ACC112 (cell line): Measurements from ENCODE around the gene MAPRE3.

Experiments
- H2AFZ ChIP-seq: fragments of 200-600 bp; sonication (generic); one replicate; pipeline ENCODE4 v1.6.0; 2017; ENCODE audit warnings: antibody characterized with exemption, low read length; ENCODE audit not compliant: unreplicated experiment
- H3K27ac ChIP-seq: fragments of 200-600 bp; sonication (generic); 2 replicates; pipeline ENCODE4 v1.5.1; 2014; ENCODE audit warnings: low read depth, mild to moderate bottlenecking, antibody characterized with exemption, low read length, moderate library complexity
- H3K27me3 ChIP-seq: fragments of 200-600 bp; sonication (generic); 2 replicates; pipeline ENCODE4 v1.6.1; 2014; ENCODE audit warnings: mild to moderate bottlenecking, antibody characterized with exemption, low read length, moderate library complexity, mixed read lengths; ENCODE audit not compliant: insufficient read depth
- H3K36me3 ChIP-seq: fragments of 200-600 bp; sonication (generic); 2 replicates; pipeline ENCODE4 v1.6.1; 2016; ENCODE audit warnings: mild to moderate bottlenecking, antibody characterized with exemption, low read length, moderate library complexity, mixed read lengths; ENCODE audit not compliant: insufficient read depth
- H3K4me1 ChIP-seq: fragments of 200-600 bp; sonication (generic); one replicate; pipeline ENCODE4 v1.6.1; 2016; ENCODE audit warnings: low read length, mixed read lengths; ENCODE audit not compliant: insufficient read depth, unreplicated experiment, control insufficient read depth
- H3K4me3 ChIP-seq: fragments of 200-600 bp; sonication (generic); 2 replicates; pipeline ENCODE4 v1.5.1; 2014; ENCODE audit warnings: mild to moderate bottlenecking, low read depth, low read length
- H3K79me2 ChIP-seq: fragments of 200-600 bp; sonication (generic); one replicate; pipeline ENCODE4 v1.6.0; 2016; ENCODE audit warnings: low read length; ENCODE audit not compliant: control insufficient read depth, unreplicated experiment, insufficient read depth

Gene MAPRE3

GRCh38 chr2:27025281-27025800 is 54.9 kb downstream of the MAPRE3 start:
- Histone ChIP-seq H3K4me1 (peaks cover 18% of the 10 kb centered on the region), H2AFZ (no peak overlapping the region), H3K4me3 (no peak overlapping the region), H3K79me2 (peaks cover 10% of the 10 kb centered on the region), H3K27me3 (no peaks in the 10 kb centered on the region), H3K36me3 (no peaks in the 10 kb centered on the region; the same call in 1 of the 2 replicates), H3K27ac (no peak overlapping the region)

- no peak overlapping the region for H2AFZ ChIP-seq
- peaks cover 15% of the 10 kb centered on the region for H3K79me2 ChIP-seq
- peaks cover 10% of the 10 kb centered on the region for H3K4me1 ChIP-seq
- no peak overlapping the region for H3K4me3 ChIP-seq
- no peaks in the 10 kb centered on the region for H3K27me3 ChIP-seq
- H3K27ac ChIP-seq = no peak overlapping the region
- no peaks in the 10 kb centered on the region; the same call in 1 of the 2 replicates for H3K36me3 ChIP-seq
Measured at GRCh38 chr2:27025861-27026851, 55.7 kb downstream of the MAPRE3 start.

- no peak overlapping the region for H3K27ac ChIP-seq
- H2AFZ ChIP-seq = no peak overlapping the region
- no peaks in the 10 kb centered on the region; the same call in 1 of the 2 replicates for H3K36me3 ChIP-seq
- H3K79me2 ChIP-seq = peaks cover 25% of the 10 kb centered on the region
- no peak overlapping the region for H3K4me3 ChIP-seq
- peaks cover 11% of the 10 kb centered on the region for H3K4me1 ChIP-seq
- H3K27me3 ChIP-seq = no peaks in the 10 kb centered on the region
Measured at GRCh38 chr2:27027211-27027651, 56.8 kb downstream of the MAPRE3 start.

DNA sequence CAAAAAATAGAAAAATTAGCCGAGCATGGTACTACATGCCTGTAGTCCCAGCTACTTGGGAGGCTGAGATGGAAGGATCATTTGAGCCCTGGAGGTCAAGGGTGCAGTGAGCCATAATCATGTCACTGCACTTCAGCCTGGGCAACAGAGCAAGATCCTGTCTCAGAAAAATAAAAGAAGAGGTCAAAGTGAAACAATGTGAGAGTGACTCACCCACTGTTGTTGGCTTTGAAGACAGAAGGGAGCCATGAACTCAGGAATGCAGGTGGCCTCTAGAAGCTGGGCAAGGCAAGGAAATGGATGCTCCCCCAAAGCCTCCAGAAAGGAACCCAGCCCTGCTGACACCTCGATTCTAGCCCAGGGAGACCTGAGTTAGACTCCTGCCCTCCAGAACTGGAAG is 58.6 kb downstream of the MAPRE3 start:
- Histone ChIP-seq H3K4me3 (no peak overlapping the region), H3K36me3 (no peaks in the 10 kb centered on the region), H3K4me1 (peaks cover 14% of the 10 kb centered on the region), H3K79me2 (peaks cover 40% of the 10 kb centered on the region), H3K27ac (no peak overlapping the region), H2AFZ (no peak overlapping the region), H3K27me3 (no peaks in the 10 kb centered on the region)

- Histone ChIP-seq H3K36me3 (peaks cover 28% of the 10 kb centered on the region; the same call in 1 of the 2 replicates), H3K4me3 (peak within 1 kb of the TSS; percentile 98), H3K27me3 (no peaks in the 10 kb centered on the region), H3K79me2 (peaks cover 49% of the 10 kb centered on the region), H3K27ac (peak within 1 kb of the TSS; percentile 51), H2AFZ (peak within 1 kb of the TSS; percentile 93), H3K4me1 (peaks cover 18% of the 10 kb centered on the region)
Measured at GRCh38 chr2:27032495-27033252, 62.2 kb downstream of the MAPRE3 start, which contains the start of gene TMEM214. Gene TMEM214 (plus strand): TSS chr2:27032965. CDS start chr2:27033016, 51 bp downstream.

GRCh38 chr2:27033253-27033852 is 62.9 kb downstream of the MAPRE3 start:
- Histone ChIP-seq H3K4me1 (peaks cover 18% of the 10 kb centered on the region), H3K36me3 (peaks cover 32% of the 10 kb centered on the region; the same call in 1 of the 2 replicates), H3K4me3 (peak overlapping the region; percentile 98), H3K27me3 (no peaks in the 10 kb centered on the region), H3K79me2 (peaks cover 46% of the 10 kb centered on the region), H2AFZ (peak overlapping the region; percentile 93), H3K27ac (peak overlapping the region; percentile 51)

GRCh38 chr2:27038012-27038411 is 67.6 kb downstream of the MAPRE3 start:
- Histone ChIP-seq H3K4me3 (no peak overlapping the region), H3K27ac (no peak overlapping the region), H3K36me3 (peaks cover 48% of the 10 kb centered on the region; the same call in 1 of the 2 replicates), H3K4me1 (peaks cover 7% of the 10 kb centered on the region), H2AFZ (no peak overlapping the region), H3K27me3 (no peaks in the 10 kb centered on the region), H3K79me2 (peaks cover 26% of the 10 kb centered on the region)

DNA sequence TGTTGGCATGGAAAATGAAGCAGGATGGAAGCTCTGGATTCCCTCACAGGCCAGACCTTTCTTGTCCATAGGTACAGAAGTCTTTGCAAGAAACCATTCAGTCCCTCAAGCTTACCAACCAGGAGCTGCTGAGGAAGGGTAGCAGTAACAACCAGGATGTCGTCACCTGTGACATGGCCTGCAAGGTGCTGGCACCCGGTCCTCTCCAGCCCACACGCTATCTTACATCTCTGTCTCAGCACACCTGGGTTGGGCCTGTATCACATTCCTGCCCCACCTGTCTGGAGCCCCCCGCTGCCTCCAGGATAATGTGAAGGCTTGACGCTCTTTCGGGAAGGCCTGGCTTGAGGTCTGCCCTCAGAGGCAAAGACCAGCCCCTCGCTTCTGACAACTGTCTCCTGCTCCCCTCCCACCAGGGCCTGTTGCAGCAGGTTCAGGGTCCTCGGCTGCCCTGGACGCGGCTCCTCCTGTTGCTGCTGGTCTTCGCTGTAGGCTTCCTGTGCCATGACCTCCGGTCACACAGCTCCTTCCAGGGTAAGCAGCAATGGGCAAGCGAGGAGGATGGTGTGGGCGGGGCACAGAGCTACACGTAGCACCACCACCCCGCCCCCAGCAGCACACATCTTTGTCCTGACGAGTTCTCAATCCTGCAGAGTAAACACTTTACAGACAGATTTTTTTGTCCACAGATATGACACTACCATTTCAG is 68.3 kb downstream of the MAPRE3 start:
- H3K4me1 ChIP-seq = peaks cover 7% of the 10 kb centered on the region
- H3K4me3 ChIP-seq = no peak overlapping the region
- peaks cover 18% of the 10 kb centered on the region for H3K79me2 ChIP-seq
- no peak overlapping the region for H3K27ac ChIP-seq
- no peak overlapping the region for H2AFZ ChIP-seq
- no peaks in the 10 kb centered on the region for H3K27me3 ChIP-seq
- peaks cover 48% of the 10 kb centered on the region; the same call in 1 of the 2 replicates for H3K36me3 ChIP-seq

DNA sequence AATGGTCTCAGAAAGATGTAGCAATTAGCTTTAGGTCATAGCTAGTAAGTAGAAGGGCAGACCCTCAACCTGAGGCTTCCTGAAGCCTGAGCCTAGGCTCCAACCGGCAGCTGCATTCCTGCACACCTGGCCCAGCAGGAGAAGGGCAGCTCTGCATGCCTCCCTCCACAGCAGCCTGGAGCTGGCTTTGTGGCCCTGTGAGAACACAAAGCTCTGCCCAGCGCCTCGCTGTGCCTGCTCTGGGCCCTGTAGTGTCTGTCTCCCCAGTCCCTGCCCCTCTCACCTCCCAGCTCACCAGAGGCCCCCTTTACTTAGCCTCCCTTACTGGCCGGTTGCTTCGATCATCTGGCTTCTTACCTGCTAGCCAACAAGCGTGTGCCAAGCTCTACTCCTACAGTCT is 69.0 kb downstream of the MAPRE3 start:
- no peak overlapping the region for H3K27ac ChIP-seq
- no peaks in the 10 kb centered on the region for H3K27me3 ChIP-seq
- no peak overlapping the region for H2AFZ ChIP-seq
- no peak overlapping the region for H3K4me3 ChIP-seq
- peaks cover 11% of the 10 kb centered on the region for H3K79me2 ChIP-seq
- peaks cover 48% of the 10 kb centered on the region; the same call in 1 of the 2 replicates for H3K36me3 ChIP-seq
- H3K4me1 ChIP-seq = peaks cover under 1% of the 10 kb centered on the region
